ENCODE measurements around the gene PDGFC.

DNA sequence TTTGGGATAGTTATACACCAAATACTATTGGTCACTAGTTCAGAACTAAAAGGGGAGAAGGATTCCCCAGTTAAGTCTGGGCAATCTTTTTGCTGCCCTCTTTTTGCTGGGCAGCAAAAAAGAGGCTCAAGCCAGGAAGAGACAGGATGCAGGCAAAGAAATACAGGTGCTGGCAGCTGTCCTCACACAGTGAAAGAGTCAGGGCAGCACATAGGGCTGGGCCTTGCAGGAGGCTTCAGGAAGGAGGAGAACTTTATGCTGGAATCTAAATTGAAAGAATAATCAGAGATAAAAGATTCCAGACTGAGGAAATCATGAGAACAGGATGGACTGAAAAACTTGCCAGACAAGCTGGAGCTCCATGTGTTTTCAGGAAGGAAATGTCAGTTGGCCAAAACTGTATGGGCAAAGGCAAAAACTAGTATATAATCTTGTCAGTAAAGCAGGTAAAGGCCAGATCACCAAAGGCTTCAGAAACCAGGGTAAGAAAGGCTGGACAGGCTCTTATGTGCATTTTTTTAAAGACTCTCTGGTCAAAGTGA, 46.8 kb downstream of the PDGFC start:
- TF ChIP-seq CTCF (optimal IDR thresholded peaks at IDR 0.05 in 1 of 3, IDR thresholded peaks at IDR 0.05 in 1 of 3, conservative IDR thresholded peaks at IDR 0.05 in 1 of 3; ENCODE audit: extremely low read depth in 1 of 3, insufficient read depth in 2 of 3, low read length in 3 of 3) (no peak), EZH2 (IDR thresholded peaks at IDR 0.05; ENCODE audit: low read length) (no peak)

Data from keratinocyte (primary cell).